Spleen (tissue), 7 donors: ENCODE data around the gene CEMIP.

Experiments used
- CTCF ChIP-seq, 11 experiments: fragments of 200-600 bp in 7 of 11; fragments of 450-650 bp in 4 of 11; sonication (generic) in 4 of 11; IDR thresholded peaks in 8 of 11; conservative IDR thresholded peaks in 3 of 11; 1 replicate in 7 of 11; 2 replicates in 4 of 11; pipeline versions ENCODE4 v1.4.0 to v1.8.0; 2016 to 2021; ENCODE audit warnings: antibody characterized with exemption in 11 of 11, inconsistent platforms in 4 of 11, mild to moderate bottlenecking in 1 of 11
- POLR2A ChIP-seq, 3 donors: fragments of 450-650 bp; IDR thresholded peaks; one replicate each; pipeline ENCODE4 v1.5.1; 2017; ENCODE audit warnings: antibody characterized with exemption in 3 of 3, mild to moderate bottlenecking in 1 of 3
- donor health status: DM: no; HTN: no; CAD: no; lungs with moderate emphysema.
- donor health status: DM: no; HTN: no; CAD: no.
- donor health status: DM: no; HTN: no; CAD: no.

DNA sequence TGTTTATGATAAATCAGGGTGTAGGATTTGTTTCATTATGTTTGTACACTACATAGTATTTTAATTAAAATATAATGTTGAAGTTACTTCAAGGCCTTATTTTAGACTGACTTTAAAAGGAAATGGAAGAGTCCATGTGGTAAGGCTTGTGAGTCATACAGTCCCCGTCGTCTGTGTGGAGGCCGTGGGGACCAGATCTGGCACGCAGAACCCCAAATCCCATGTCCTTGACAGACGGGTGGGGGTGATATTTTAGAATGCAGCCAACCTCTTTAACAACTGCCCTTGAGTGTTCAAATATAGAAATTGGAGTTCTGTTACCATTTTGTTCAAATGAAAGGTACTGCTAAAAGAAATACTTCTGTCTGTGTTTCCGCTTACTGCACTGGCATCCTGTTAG lies 48.2 kb upstream of the CEMIP start:
- TF ChIP-seq POLR2A (IDR thresholded peaks at IDR 0.05) (no peak), CTCF (IDR thresholded peaks at IDR 0.05 in 8 of 11, conservative IDR thresholded peaks at IDR 0.05 in 3 of 11) (no peak)
